Measurements from ENCODE around the gene THAP4.

The THAP4 gene

GRCh38 chr2:241617431-241618154, 19.4 kb downstream of the THAP4 start:
- H3K4me3 ChIP-seq (replicated peaks in 1 of 2; ENCODE audit: low read depth in 2 of 2, low read length in 2 of 2): no peak overlapping the region
- TF ChIP-seq CTCF (IDR thresholded peaks at IDR 0.05; ENCODE audit: low read depth, low read length): no peak
- peak; percentile 11 to 36 for DNase-seq (ENCODE audit: low read depth in 2 of 2)

GRCh38 chr2:241616168-241617125, 20.5 kb downstream of the THAP4 start:
- DNase-seq (ENCODE audit: low read depth in 2 of 2): no peak
- TF ChIP-seq CTCF (IDR thresholded peaks at IDR 0.05; ENCODE audit: low read depth, low read length): no peak
- no peak overlapping the region for H3K4me3 ChIP-seq (replicated peaks in 1 of 2; ENCODE audit: low read depth in 2 of 2, low read length in 2 of 2)

GRCh38 chr2:241615522-241616052, 21.4 kb downstream of the THAP4 start:
- H3K4me3 ChIP-seq (replicated peaks in 1 of 2; ENCODE audit: low read depth in 2 of 2, low read length in 2 of 2): no peak overlapping the region
- TF ChIP-seq CTCF (IDR thresholded peaks at IDR 0.05; ENCODE audit: low read depth, low read length): no peak

GRCh38 chr2:241615041-241615440, 21.9 kb downstream of the THAP4 start:
- DNase-seq (ENCODE audit: low read depth in 2 of 2): no peak
- H3K4me3 ChIP-seq (replicated peaks in 1 of 2; ENCODE audit: low read depth in 2 of 2, low read length in 2 of 2): no peak overlapping the region
- TF ChIP-seq CTCF (IDR thresholded peaks at IDR 0.05; ENCODE audit: low read depth, low read length): no peak

More at GRCh38 chr2:241615522-241616052, 21.4 kb downstream of the THAP4 start:
- DNase-seq (ENCODE audit: low read depth in 2 of 2): no peak

- no peak overlapping the region for H3K4me3 ChIP-seq (replicated peaks in 1 of 2; ENCODE audit: low read depth in 2 of 2, low read length in 2 of 2)
- no peak for TF ChIP-seq CTCF (IDR thresholded peaks at IDR 0.05; ENCODE audit: low read depth, low read length)
Measured at GRCh38 chr2:241613017-241613780, 23.8 kb downstream of the THAP4 start.

More at GRCh38 chr2:241613017-241613780, 23.8 kb downstream of the THAP4 start:
- peak; percentile 83 to 84 for DNase-seq (ENCODE audit: low read depth in 2 of 2)
